CD4-positive, alpha-beta T cell treated with Interleukin-6 for 4 hours (primary cell): Measurements from ENCODE around the gene RNF41.

Source experiments
- DNase-seq: peaks from one replicate; pipeline ENCODE4 v3.0.0-alpha.2; 2020; ENCODE audit warnings: mixed read lengths

Gene RNF41

DNA sequence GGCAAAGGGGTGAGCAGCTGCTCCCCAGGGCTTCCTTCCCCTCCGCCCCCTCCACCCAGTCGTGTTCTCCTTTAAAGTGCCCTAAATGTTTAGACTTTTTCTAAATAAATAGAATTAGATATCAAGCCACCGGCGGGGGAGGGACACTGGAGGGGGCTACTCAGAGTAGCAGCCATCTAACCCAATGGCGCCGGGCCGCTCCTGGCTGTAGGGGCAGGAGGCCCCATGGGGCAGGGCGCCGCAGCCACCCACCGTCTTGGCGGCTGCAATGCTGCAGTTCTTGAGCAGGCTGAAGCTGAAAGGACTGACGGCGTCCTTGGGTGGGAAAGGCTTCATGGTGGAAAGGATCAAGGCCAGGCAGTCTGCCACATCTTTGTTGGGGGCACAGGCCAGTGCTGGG, 21.3 kb upstream of the RNF41 start:
- no peak for DNase-seq

DNA sequence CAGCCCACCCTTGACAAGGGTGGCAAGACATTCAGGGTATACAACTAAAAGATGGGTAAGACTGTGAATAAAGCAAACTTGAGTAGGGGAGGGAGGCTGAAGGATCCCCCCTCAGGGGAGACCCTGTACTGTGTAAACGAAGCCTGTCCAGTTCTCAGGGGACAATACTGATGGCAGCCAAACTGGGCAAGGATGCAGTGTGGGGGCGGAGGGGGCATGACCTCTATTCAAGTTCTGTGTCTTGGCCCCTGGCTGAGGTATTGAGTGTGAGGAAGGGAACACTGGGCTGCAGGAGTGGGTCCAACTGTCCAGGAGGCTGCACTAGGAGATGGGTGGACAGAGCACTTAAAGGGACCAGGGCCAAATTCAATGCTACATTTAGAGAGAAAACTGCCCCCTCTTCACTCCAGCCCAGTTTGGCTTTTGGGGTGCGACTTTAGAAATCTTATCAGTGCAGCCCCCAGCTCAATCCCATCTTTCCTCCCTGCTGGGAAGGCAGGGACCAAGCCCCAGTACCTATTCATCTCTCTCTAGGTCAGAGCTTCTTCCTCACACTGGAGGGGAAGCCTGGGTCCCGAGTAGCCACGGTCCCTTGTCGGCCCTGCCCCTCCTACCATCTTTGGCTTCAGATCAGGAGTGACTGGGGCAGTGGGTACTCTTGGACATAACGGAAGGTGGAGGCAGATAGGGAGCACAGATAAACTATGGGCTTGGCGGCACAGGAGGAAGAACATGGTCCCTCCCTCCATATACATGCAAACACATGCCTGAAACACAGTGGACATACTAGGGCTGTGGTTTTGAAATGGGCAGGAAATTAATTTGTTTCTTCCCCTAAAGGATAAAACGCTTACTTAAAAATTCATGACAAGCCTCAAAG, 19.9 kb upstream of the RNF41 start:
- no peak for DNase-seq

- DNase-seq, result no peak
Observed at GRCh38 chr12:56237552-56237951, 15.8 kb upstream of the RNF41 start.

DNA sequence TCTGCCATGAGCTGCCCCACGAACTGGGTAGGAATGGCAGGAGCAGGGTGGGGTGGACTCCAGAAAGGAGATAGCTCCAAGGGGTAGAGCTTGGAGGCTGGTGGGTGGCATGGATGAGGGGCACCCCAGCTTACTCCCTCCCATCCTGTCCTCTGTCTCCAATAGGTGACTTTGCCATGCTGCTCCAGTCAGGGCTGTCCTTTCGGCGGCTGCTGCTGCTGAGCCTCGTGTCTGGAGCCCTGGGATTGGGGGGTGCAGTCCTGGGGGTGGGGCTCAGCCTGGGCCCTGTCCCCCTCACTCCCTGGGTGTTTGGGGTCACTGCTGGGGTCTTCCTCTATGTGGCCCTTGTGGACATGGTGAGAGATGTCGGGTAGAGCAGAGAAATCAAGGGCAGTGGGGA, 15.3 kb upstream of the RNF41 start:
- DNase-seq, result no peak

GRCh38 chr12:56236091-56236490, 14.4 kb upstream of the RNF41 start:
- no peak for DNase-seq

GRCh38 chr12:56234746-56235436, 13.2 kb upstream of the RNF41 start:
- no peak for DNase-seq

DNA sequence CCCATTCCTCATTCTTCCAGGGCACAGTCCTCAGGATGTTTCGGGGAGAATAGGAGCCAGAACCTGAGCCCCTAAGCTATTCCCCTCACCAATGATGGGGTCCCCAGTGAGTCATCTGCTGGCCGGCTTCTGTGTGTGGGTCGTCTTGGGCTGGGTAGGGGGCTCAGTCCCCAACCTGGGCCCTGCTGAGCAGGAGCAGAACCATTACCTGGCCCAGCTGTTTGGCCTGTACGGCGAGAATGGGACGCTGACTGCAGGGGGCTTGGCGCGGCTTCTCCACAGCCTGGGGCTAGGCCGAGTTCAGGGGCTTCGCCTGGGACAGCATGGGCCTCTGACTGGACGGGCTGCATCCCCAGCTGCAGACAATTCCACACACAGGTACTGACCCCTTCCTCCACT, 9.5 kb upstream of the RNF41 start:
- DNase-seq, result no peak

DNA sequence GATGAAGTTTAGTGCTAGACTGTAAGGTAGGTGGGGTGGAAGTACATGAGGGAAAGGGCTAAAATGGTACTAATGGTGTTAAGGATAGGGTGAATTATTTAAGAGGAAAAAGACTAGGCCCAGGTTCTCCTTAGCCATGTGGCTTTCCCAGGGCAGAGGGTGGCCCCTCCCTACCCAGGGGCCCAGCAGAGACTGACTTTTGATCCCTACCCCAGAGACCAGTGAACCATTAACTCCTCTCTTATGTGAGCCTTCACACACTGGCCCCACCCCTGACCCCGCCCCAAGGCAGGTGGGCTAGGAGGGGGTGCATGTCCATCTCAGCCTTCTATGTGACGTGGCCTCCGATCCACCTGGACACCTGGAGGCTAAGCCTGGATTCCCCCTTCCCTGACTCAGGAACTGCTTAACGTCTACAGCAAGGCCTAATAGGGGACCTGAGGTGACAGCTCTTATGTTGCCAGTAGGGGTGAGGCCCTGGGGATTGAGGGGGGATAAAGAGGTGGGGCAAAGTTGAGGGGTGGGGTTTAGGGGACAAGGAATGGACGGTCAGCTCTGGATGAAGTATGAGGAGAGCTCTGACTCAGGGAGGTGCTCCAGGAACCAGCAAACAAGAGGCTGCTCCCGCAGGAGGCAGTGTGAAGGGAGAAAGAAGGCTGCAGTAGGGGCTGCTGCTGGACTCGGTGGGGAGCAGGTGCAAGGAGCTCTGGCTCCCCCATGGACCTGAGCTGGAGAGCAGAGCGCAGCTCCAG, 8.9 kb upstream of the RNF41 start:
- no peak for DNase-seq

DNA sequence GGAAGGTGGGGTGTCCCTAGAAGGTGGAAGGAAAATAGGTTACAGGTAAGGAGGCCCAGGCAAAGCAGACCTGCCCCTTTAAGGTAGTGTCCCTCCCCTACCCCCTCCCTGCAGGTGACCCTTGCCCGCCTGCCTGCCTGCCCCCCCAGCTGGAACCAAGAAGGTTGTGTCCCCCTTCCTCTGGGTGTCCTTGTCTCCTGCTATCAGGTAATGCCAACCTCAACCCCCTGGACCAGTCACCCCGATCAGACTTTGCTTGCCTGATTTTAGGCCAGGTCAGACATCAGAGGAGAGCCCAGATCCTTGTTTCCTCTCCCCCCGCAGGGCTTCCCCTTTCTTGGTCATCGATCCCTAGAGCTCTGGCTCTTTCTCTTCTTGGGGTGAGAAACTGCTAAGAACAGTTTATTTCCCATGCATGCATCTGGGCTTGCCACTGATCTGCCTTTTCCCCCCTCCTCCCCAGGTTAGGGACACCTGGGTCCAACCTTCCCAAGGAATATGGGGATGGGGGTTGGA, 8.3 kb upstream of the RNF41 start, which contains the start of gene SLC39A5:
Gene SLC39A5, plus strand, starts transcription at position 136 of the 516 bp plus-strand sequence. CDS start 1,224 bp downstream, outside the sequence.
- no peak for DNase-seq

DNA sequence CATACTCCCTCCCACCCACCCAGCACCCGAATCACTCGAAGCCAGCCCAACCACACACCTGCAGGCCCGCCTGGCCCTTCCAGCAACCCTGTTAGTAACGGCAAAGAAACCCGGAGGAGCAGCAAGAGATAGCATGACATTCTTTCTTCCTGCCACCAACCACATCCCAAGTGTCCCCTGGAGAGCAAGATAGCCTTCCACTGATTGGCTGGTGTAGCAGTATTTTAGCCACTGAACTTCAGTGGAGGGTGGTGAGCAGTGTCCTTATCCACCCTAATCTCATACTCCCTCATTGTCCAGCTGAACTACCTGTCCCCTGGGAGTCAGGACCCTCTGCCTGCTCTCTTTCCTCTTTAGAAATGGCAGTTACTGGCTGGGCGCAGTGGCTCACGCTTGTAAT, 7.4 kb upstream of the RNF41 start:
- no peak for DNase-seq

- no peak for DNase-seq
Observed at GRCh38 chr12:56224954-56225353, 3.2 kb upstream of the RNF41 start.

DNA sequence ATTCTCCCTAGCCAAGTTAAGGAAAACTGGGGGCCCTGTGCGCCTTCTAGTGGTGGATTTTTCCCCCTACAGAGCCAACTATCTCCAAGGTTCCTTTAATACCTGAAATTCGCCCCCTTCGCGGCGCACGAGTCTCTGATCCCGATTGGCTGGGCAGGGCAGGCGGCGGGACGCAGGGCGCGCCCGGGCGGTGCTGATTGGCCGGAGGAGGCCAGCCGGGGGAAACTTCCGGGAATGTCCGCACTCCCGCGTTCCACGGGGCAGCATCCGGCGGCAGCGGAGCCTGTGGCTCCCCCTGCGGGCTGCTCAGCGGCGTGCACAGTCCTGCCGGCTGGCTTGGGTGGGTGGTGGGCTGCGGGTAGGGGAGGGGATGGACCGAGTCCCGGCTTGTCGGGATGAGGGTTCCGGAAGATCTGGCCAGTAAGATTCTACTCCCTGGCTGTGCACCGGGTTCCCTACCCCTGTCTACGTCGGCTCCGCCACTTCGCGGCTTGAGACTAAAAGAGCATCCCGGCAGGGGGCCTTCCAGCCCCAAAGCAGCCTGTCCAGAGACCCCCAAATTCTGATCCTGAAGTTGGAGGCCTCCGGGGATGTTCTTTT, 2.5 kb upstream of the RNF41 start, which contains the start of gene NABP2:
Gene NABP2, plus strand, starts transcription at position 241 of the 600 bp plus-strand sequence. CDS start 515 bp downstream, outside the sequence.
- DNase-seq, result peak; percentile 96

GRCh38 chr12:56223571-56224101, 1.9 kb upstream of the RNF41 start:
- DNase-seq, result no peak

GRCh38 chr12:56222531-56222895, 791 bp upstream of the RNF41 start:
- no peak for DNase-seq

GRCh38 chr12:56221232-56221756, 428 bp downstream of the RNF41 start:
- peak; percentile 14 for DNase-seq

- no peak for DNase-seq
Observed at GRCh38 chr12:56220611-56221231, 1.0 kb downstream of the RNF41 start.

DNA sequence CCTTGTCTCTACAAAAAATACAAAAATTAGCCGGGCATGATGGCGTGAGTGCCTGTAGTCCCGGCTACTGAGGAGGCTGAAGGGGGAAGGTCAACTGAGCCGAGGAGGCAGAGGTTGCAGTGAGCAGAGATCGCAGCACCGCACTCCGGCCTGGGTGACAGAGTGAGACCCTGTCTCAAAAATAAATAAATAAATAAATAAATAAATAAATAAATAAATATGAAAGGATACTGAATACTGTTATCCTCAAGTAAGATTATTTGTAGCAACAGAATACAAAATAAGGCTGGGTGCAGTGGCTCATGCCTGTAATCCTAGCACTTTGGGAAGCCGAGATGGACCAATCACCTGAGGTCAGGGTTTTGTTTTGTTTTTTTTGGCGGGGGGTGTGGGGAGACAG, 1.9 kb downstream of the RNF41 start:
- DNase-seq, result no peak

DNA sequence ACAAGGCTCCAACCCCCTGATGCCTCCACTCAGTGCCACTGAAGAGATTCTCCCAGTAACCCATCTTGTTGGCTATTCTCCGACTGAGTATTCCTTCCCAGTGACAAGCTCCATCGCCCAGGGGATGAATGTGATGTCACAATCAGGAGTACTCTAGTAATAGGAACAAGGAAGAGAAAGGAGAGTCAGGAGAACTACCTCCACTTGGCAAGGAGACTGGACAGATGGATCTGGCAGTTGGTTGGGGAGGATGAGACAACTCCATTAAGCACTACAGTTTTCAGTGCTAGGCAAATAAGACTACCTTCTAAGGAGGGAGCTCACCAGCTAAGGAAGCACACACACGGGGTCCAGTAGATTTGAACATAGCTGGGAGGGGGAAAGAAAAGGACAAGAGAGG, 5.3 kb downstream of the RNF41 start:
- DNase-seq, result no peak

- DNase-seq, result no peak
Observed at GRCh38 chr12:56213878-56214277, 7.8 kb downstream of the RNF41 start.

- no peak for DNase-seq
Observed at GRCh38 chr12:56212361-56212760, 9.4 kb downstream of the RNF41 start.

DNA sequence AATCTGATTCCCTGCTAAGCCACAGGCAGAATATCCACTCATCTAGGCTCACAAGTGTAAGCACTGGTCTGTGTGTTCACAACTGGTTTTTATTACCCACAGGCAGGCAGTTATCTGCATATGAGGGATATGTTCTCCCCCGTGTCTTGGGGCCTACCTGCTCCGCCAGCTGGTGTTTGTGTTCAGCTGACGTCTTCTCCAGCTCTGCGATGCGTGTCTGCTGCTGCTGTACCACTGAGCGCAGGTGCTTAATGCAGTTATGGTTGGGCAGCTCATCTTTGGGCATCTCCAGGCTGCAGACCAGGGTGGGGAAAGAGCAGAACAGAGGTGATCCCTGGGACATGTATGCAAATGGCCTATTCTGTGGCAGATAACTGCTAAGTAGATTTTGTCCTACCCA, 13.7 kb downstream of the RNF41 start:
- no peak for DNase-seq
